CD4-positive, CD25-positive, alpha-beta regulatory T cell (primary cell): ENCODE measurements around the gene BCKDHA. TPM values are rescaled to one million over a fixed set of nuclear protein-coding genes. Genes with fewer than 3 reads are reported as not detected.
"Not testable (repeated sequence)": the region's sequence is repeated elsewhere in the genome, so short reads cannot be mapped to it uniquely, and the experiment has no call there.

Experiments
- ATAC-seq, 2 donors: fragments of 150-1000 bp; cut with Tn5 transposase; one replicate each; pipeline ENCODE4 v1.10.0; 2021; ENCODE audit warnings: low read depth in 2 of 2, moderate number of reproducible peaks in 2 of 2, moderate library complexity in 1 of 2
- DNase-seq, 3 donors: peaks; one replicate each; pipeline versions ENCODE4 v3.0.0 to v3.0.0-alpha.2; 2012 to 2022; ENCODE audit warnings: mixed read lengths in 1 of 3
- H3K27ac ChIP-seq: one replicate; pipeline ENCODE4 v1.7.0; 2013; ENCODE audit warnings: mild to moderate bottlenecking, low read length; ENCODE audit not compliant: insufficient read depth, poor library complexity, severe bottlenecking
- H3K27me3 ChIP-seq: one replicate; pipeline ENCODE4 v1.7.0; 2013; ENCODE audit warnings: low read length; ENCODE audit not compliant: control insufficient read depth, insufficient read depth
- H3K36me3 ChIP-seq: one replicate; pipeline ENCODE4 v1.7.0; 2013; ENCODE audit warnings: mild to moderate bottlenecking, low read length, moderate library complexity; ENCODE audit not compliant: control insufficient read depth, insufficient read depth
- H3K4me1 ChIP-seq: 2 replicates; pipeline ENCODE4 v1.7.0; 2013; ENCODE audit warnings: mild to moderate bottlenecking, low read length; ENCODE audit not compliant: insufficient read depth, control insufficient read depth, poor library complexity, severe bottlenecking
- H3K4me3 ChIP-seq: one replicate; pipeline ENCODE4 v1.7.0; 2013; ENCODE audit warnings: low read depth, mild to moderate bottlenecking, low read length, moderate library complexity
- H3K9me3 ChIP-seq, 2 experiments: 1 replicate in 1 of 2; 2 replicates in 1 of 2; pipeline ENCODE4 v1.7.0; 2013; ENCODE audit warnings: low read length in 2 of 2, mild to moderate bottlenecking in 1 of 2, moderate library complexity in 1 of 2; ENCODE audit not compliant: control insufficient read depth in 2 of 2
- H3K27ac Mint-ChIP-seq, 3 donors: one replicate each; pipeline ENCODE4 v1.8.0; 2020 to 2022; ENCODE audit warnings: mild to moderate bottlenecking in 3 of 3, mixed read lengths in 3 of 3, moderate library complexity in 2 of 3
- H3K27me3 Mint-ChIP-seq: one replicate; pipeline ENCODE4 v1.8.0; 2022; ENCODE audit warnings: mild to moderate bottlenecking, mixed read lengths
- H3K36me3 Mint-ChIP-seq: one replicate; pipeline ENCODE4 v1.8.0; 2020; ENCODE audit warnings: mixed read lengths
- H3K4me1 Mint-ChIP-seq, 4 donors: one replicate each; pipeline ENCODE4 v1.8.0; 2020 to 2022; ENCODE audit warnings: mixed read lengths in 4 of 4, mild to moderate bottlenecking in 1 of 4
- H3K4me3 Mint-ChIP-seq, 4 donors: one replicate each; pipeline ENCODE4 v1.8.0; 2020 to 2022; ENCODE audit warnings: mild to moderate bottlenecking in 4 of 4, mixed read lengths in 4 of 4, moderate library complexity in 3 of 4
- H3K9me3 Mint-ChIP-seq, 7 donors: one replicate each; pipeline ENCODE4 v1.8.0; 2020 to 2022; ENCODE audit warnings: mixed read lengths in 7 of 7, mild to moderate bottlenecking in 3 of 7, moderate library complexity in 2 of 7
- polyA plus RNA-seq, 4 donors: library from polyadenylated mRNA; unstranded; fragments of 300-500 nt; fragmentation: Illumina TruSeq; gene quantifications; one replicate each; pipeline ENCODE4 v1.2.3, GENCODE V29; 2021
- total RNA-seq: library from RNA; stranded (reverse); gene quantifications from one replicate; pipeline ENCODE4 v1.2.3, GENCODE V29; 2022

The BCKDHA gene
- total and polyA plus RNA-seq, 5 donors from 2014 or later, result 14.3 to 66.0 (median 60.6) TPM

DNA sequence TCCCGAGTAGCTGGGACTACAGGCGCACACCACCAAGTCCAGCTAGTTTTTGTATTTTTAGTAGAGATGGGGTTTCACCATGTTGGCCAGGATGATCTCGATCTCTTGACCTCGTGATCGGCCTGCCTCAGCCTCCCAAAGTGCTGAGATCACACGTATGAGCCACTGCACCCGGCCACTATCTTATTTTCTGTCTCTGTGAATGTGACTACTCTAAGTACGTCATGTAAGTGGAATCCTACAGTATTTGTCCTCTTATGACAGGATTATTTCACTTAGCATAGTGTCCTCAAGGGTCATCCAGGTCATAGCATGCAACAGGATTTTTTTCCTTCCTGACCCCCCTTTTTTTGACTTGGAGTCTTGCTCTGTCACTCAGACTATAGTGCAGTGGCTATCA is 26.1 kb upstream of the BCKDHA start:
- H3K9me3 ChIP-seq, result no peaks in the 10 kb centered on the region
- H3K27me3 ChIP-seq, result no peaks in the 10 kb centered on the region
- no peaks in the 10 kb centered on the region for H3K36me3 ChIP-seq
- Mint-ChIP-seq H3K4me3 (peak overlapping the region in 1 of 4 donors; percentile 81), H3K27ac (no peak overlapping the region), H3K9me3 (no peaks in the 10 kb centered on the region), H3K4me1 (peaks cover 0 to 7% (median 4%) of the 10 kb centered on the region in 4 donors), H3K36me3 (no peaks in the 10 kb centered on the region), H3K27me3 (no peaks in the 10 kb centered on the region)
- DNase-seq (no peak), ATAC-seq (no peak)
- H3K4me1 ChIP-seq, result peaks cover 5% of the 10 kb centered on the region
- H3K27ac ChIP-seq, result no peak overlapping the region
- H3K4me3 ChIP-seq, result no peak overlapping the region

DNA sequence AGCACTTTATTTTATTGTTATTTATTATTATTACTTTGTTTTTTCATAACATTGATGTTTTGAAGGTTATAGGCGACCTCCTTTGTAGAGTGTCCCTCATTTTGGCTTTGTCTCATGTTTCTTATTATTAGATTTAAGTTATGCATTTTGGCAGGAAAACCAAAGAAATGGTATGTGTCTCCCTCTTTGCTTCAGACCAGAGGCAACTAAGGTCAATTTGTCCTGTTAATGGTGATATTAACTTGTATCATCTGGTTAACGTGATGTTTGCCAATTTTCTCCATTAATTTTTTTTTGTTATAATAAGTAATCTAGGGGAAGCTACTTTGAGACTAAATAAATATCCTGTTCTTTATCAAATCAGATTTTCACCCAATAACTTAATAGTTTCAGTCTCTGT is 25.1 kb upstream of the BCKDHA start:
- Mint-ChIP-seq H3K9me3 (no peaks in the 10 kb centered on the region), H3K27ac (peak overlapping the region in 1 of 3 donors; percentile 76), H3K4me3 (no peak overlapping the region), H3K4me1 (peaks cover 0 to 17% (median 6%) of the 10 kb centered on the region in 4 donors), H3K27me3 (no peaks in the 10 kb centered on the region), H3K36me3 (peaks cover 6% of the 10 kb centered on the region)
- H3K9me3 ChIP-seq, result no peaks in the 10 kb centered on the region
- H3K27ac ChIP-seq, result no peak overlapping the region
- no peak overlapping the region for H3K4me3 ChIP-seq
- ATAC-seq (no peak), DNase-seq (no peak)
- H3K4me1 ChIP-seq, result peaks cover 13% of the 10 kb centered on the region
- no peaks in the 10 kb centered on the region for H3K36me3 ChIP-seq
- H3K27me3 ChIP-seq, result no peaks in the 10 kb centered on the region

DNA sequence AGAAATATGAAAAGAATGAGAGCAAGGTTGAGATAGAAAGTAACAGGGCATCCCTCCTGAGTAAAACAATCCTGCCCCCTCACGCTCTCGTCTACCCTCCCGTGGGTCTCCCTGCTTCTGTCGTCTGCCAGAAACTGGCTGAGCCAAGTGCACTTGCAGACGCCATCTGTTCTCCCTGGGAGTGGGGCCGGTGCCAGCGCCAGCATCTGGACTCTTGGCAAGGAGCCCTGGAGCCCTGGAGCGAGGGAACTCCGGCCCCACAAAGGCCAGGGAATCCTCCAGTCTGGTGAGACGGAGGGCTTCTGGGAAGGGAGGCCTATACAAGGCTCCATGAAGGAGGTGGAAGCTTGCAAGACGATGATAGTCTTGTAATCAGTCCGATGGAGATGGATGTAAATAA is 23.6 kb upstream of the BCKDHA start:
- no peaks in the 10 kb centered on the region for H3K9me3 Mint-ChIP-seq
- no peak for ATAC-seq
- H3K4me1 ChIP-seq, result peaks cover 13% of the 10 kb centered on the region
- no peaks in the 10 kb centered on the region for H3K36me3 ChIP-seq
- peaks cover 6% of the 10 kb centered on the region for H3K36me3 Mint-ChIP-seq
- no peaks in the 10 kb centered on the region for H3K9me3 ChIP-seq
- H3K27me3 Mint-ChIP-seq, result no peaks in the 10 kb centered on the region
- no peak overlapping the region for H3K4me3 ChIP-seq
- DNase-seq, result no peak
- no peak overlapping the region for H3K27ac Mint-ChIP-seq
- peaks cover 0 to 20% (median 6%) of the 10 kb centered on the region in 4 donors for H3K4me1 Mint-ChIP-seq
- no peaks in the 10 kb centered on the region for H3K27me3 ChIP-seq
- no peak overlapping the region for H3K4me3 Mint-ChIP-seq
- no peak overlapping the region for H3K27ac ChIP-seq

DNA sequence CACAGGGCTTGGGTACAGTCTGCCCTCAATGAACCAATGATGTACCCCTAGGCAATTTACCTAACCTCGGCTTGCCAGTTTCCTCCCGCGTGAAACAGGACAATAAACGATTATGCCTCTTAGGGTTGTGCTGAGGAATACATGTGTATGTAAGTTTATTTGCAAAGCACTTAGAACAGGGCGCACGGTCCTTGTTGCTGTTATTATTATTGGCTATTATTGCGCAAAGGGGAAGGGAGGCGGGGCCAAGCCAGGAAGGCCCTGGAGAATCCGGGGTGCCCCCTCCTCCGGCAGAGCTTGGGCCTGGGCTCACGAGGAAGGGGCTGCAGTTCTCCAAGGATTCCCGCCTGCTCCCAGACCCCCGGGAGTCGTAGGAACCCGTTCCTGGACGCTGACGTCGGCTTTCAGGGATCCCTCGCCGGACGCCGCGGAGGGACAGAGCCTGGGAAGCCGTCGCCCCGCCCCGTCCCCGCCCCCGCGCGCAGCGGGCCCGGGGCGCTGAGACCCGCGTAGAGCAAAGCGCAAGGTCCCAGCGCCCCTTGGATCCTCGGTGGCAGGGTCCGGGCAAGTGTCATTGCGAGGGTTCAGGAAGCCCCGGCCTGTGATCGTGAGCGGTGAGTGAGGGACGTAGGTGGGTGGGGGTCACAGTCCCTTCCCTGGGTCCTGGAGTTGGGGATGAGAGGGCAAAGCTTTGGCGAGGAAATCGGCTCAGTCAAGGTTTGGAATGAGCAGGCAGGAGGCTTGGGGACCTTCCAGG is 21.2 kb upstream of the BCKDHA start, which contains the start of gene TMEM91:
TSS of gene TMEM91 (plus strand) at position 293 of the 757 bp plus-strand sequence. CDS start 1,777 bp downstream, outside the sequence.
- Histone ChIP-seq H3K4me1 (peaks cover 13% of the 10 kb centered on the region), H3K36me3 (no peaks in the 10 kb centered on the region), H3K4me3 (peak within 1 kb of the TSS; percentile 64), H3K27ac (no peak within 1 kb of the TSS), H3K9me3 (no peaks in the 10 kb centered on the region), H3K27me3 (no peaks in the 10 kb centered on the region)
- DNase-seq, result peak in 1 of 3 donors; percentile 16
- peak within 1 kb of the TSS; percentile 82 to 89 (median 88) for H3K4me3 Mint-ChIP-seq
- peak within 1 kb of the TSS; percentile 87 to 95 (median 89) for H3K27ac Mint-ChIP-seq
- H3K36me3 Mint-ChIP-seq, result peaks cover 6% of the 10 kb centered on the region
- peaks cover 0 to 19% (median 6%) of the 10 kb centered on the region in 4 donors for H3K4me1 Mint-ChIP-seq
- ATAC-seq, result peak in 1 of 2 donors; percentile 29
- H3K9me3 Mint-ChIP-seq, result no peaks in the 10 kb centered on the region
- no peaks in the 10 kb centered on the region for H3K27me3 Mint-ChIP-seq

DNA sequence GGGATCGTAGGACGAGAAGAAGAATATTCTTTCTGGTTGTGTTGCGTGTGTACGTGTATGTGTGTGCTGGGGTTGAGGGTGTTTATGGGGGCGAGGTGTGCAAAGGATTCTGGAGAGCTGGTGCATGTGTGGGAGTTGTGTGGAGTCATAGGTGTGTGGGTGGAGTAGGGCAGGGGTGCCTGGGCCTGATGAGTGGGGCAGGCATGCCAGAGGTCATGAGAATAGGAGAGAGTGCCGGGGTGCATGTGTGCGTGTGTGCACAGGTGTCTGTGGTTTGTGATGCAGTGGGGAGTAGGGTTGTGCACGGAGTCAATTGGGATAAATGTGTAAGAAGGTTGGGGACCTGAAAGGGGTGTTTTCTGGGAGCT is 20.6 kb upstream of the BCKDHA start:
- peaks cover 13% of the 10 kb centered on the region for H3K4me1 ChIP-seq
- H3K9me3 ChIP-seq, result no peaks in the 10 kb centered on the region
- DNase-seq, result no peak
- H3K36me3 Mint-ChIP-seq, result peaks cover 6% of the 10 kb centered on the region
- ATAC-seq, result peak in 1 of 2 donors; percentile 37
- H3K9me3 Mint-ChIP-seq, result no peaks in the 10 kb centered on the region
- H3K4me3 ChIP-seq, result peak overlapping the region; percentile 62
- H3K4me1 Mint-ChIP-seq, result peaks cover 0 to 18% (median 6%) of the 10 kb centered on the region in 4 donors
- no peaks in the 10 kb centered on the region for H3K27me3 ChIP-seq
- peak overlapping the region; percentile 82 to 89 (median 88) for H3K4me3 Mint-ChIP-seq
- peak overlapping the region; percentile 87 to 95 (median 89) for H3K27ac Mint-ChIP-seq
- no peak overlapping the region for H3K27ac ChIP-seq
- no peaks in the 10 kb centered on the region for H3K27me3 Mint-ChIP-seq
- H3K36me3 ChIP-seq, result no peaks in the 10 kb centered on the region

DNA sequence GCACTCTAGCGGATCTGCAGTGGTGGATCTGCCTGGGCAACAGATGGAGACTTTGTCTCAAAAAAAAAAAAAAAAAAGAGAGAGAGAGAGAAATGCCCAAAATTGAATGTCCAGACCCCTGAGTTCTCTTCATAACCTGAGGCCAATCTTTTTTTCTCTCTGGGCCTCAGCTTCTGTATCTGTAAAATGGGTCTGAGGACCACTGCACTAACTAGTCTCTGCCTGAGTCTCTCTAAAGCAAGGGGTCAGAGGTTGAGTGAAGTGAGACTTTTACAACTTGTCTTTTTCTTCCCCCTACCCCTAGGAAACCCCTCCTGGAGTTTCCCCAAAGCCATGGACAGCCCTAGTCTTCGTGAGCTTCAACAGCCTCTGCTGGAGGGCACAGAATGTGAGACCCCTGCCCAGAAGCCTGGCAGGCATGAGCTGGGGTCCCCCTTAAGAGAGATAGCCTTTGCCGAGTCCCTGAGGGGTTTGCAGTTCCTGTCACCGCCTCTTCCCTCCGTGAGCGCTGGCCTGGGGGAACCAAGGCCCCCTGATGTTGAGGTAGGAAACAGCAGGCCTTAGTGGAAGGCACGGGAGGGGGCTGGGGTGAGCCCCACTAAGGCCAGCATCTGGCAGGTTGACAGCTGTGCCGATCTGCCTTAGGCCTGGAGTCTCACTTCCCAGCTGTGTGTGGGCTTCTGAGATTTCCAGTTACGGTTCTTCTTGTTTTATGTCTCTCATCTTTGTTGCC is 19.5 kb upstream of the BCKDHA start:
- H3K9me3 ChIP-seq, result no peaks in the 10 kb centered on the region
- Mint-ChIP-seq H3K4me1 (peaks cover 0 to 18% (median 6%) of the 10 kb centered on the region in 4 donors), H3K4me3 (peak overlapping the region in 1 of 4 donors; percentile 50), H3K9me3 (no peaks in the 10 kb centered on the region), H3K27me3 (no peaks in the 10 kb centered on the region), H3K36me3 (peaks cover 11% of the 10 kb centered on the region), H3K27ac (peak overlapping the region in 2 of 3 donors; percentile 17 to 89)
- H3K27ac ChIP-seq, result no peak overlapping the region
- no peaks in the 10 kb centered on the region for H3K36me3 ChIP-seq
- DNase-seq (no peak), ATAC-seq (no peak)
- no peaks in the 10 kb centered on the region for H3K27me3 ChIP-seq
- peaks cover 13% of the 10 kb centered on the region for H3K4me1 ChIP-seq
- H3K4me3 ChIP-seq, result no peak overlapping the region

DNA sequence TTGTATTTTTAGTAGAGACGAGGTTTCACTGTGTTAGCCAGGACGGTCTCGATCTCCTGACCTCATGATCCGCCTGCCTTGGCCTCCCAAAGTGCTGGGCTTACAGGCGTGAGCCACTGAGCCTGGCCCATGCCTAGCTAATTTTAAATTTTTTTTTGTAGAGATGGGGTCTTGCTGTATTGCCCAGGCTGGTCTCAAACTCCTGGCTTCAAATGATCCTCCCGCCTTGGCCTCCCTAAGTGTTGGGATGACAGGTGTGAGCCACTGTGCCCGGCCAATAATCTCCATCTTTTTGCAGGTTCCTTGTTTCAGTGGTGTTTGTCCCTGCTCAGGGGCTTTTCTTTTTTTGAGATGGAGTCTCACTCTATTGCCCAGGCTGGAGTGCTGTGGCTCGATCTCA is 16.1 kb upstream of the BCKDHA start:
- not testable (repeated sequence) for H3K4me1 ChIP-seq, ATAC-seq, H3K4me3 ChIP-seq, H3K4me3 Mint-ChIP-seq, H3K27me3 Mint-ChIP-seq, H3K9me3 ChIP-seq, H3K9me3 Mint-ChIP-seq, H3K27me3 ChIP-seq, H3K36me3 ChIP-seq, H3K27ac ChIP-seq, H3K27ac Mint-ChIP-seq, DNase-seq
- Mint-ChIP-seq H3K4me1 (peaks cover 0 to 16% (median 3%) of the 10 kb centered on the region in 4 donors), H3K36me3 (peaks cover 21% of the 10 kb centered on the region)
